NCI-H69 (cell line): ENCODE results near the gene PAX2.

Source experiments
- DNase-seq: peaks from one replicate; lab custom pipeline; 2025; lab: John Stamatoyannopoulos, UW

PAX2 gene

GRCh38 chr10:100791369-100792058 is 46.1 kb downstream of the PAX2 start:
- DNase-seq, result no peak

GRCh38 chr10:100792574-100792973 is 47.2 kb downstream of the PAX2 start:
- DNase-seq, result no peak

GRCh38 chr10:100793055-100793454 is 47.7 kb downstream of the PAX2 start:
- DNase-seq, result no peak

GRCh38 chr10:100799881-100800280 is 54.5 kb downstream of the PAX2 start:
- DNase-seq, result no peak

GRCh38 chr10:100800931-100801330 is 55.5 kb downstream of the PAX2 start:
- no peak for DNase-seq

- no peak for DNase-seq
Measured at GRCh38 chr10:100802196-100802595, 56.8 kb downstream of the PAX2 start.

- no peak for DNase-seq
Measured at GRCh38 chr10:100802607-100803006, 57.2 kb downstream of the PAX2 start.

- DNase-seq, result no peak
Measured at GRCh38 chr10:100803492-100803891, 58.1 kb downstream of the PAX2 start.

- no peak for DNase-seq
Measured at GRCh38 chr10:100803908-100804307, 58.5 kb downstream of the PAX2 start.

GRCh38 chr10:100805543-100806355 is 60.4 kb downstream of the PAX2 start:
- DNase-seq, result no peak

- DNase-seq, result no peak
Measured at GRCh38 chr10:100806356-100806645, 60.9 kb downstream of the PAX2 start.

GRCh38 chr10:100807241-100807951 is 62.0 kb downstream of the PAX2 start:
- no peak for DNase-seq

GRCh38 chr10:100808876-100809275 is 63.5 kb downstream of the PAX2 start:
- no peak for DNase-seq

- DNase-seq, result no peak
Measured at GRCh38 chr10:100810091-100810834, 64.9 kb downstream of the PAX2 start.

- DNase-seq, result no peak
Measured at GRCh38 chr10:100810835-100811116, 65.4 kb downstream of the PAX2 start.

- DNase-seq, result no peak
Measured at GRCh38 chr10:100811261-100811660, 65.9 kb downstream of the PAX2 start.

- DNase-seq, result no peak
Measured at GRCh38 chr10:100811752-100812750, 66.7 kb downstream of the PAX2 start.

GRCh38 chr10:100812978-100813377 is 67.6 kb downstream of the PAX2 start:
- no peak for DNase-seq

- no peak for DNase-seq
Measured at GRCh38 chr10:100814751-100815474, 69.5 kb downstream of the PAX2 start.

GRCh38 chr10:100816671-100817070 is 71.3 kb downstream of the PAX2 start:
- DNase-seq, result no peak
